Lung (tissue), 12 donors: ENCODE measurements around the gene NEURL1B. TPM values are rescaled to one million over a fixed set of nuclear protein-coding genes. Genes with fewer than 3 reads are reported as not detected.

ENCODE experiments used
- ATAC-seq: fragments of 200-7000 bp; cut with Tn5 transposase; one replicate; pipeline ENCODE4 v1.9.1; 2020; ENCODE audit warnings: moderate number of reproducible peaks; ENCODE audit not compliant: insufficient read depth, low FRiP score
- DNase-seq, 3 donors: peaks; one replicate each; pipeline ENCODE4 v3.0.0-alpha.2; 2013 to 2017
- H3K27ac ChIP-seq, 2 donors: one replicate each; pipeline ENCODE4 v1.5.1; 2013; ENCODE audit warnings: mild to moderate bottlenecking in 2 of 2, moderate library complexity in 2 of 2, control low read depth in 1 of 2, inconsistent platforms in 1 of 2, low read depth in 1 of 2, low read length in 1 of 2
- H3K27me3 ChIP-seq, 3 donors: one replicate each; pipeline ENCODE4 v1.5.1; 2013; ENCODE audit warnings: low read length in 2 of 3; ENCODE audit not compliant: control insufficient read depth in 3 of 3, insufficient read depth in 3 of 3
- H3K36me3 ChIP-seq, 4 donors: one replicate each; pipeline ENCODE4 v1.5.1; 2013; ENCODE audit warnings: low read length in 4 of 4, mild to moderate bottlenecking in 1 of 4, moderate library complexity in 1 of 4; ENCODE audit not compliant: control insufficient read depth in 4 of 4, insufficient read depth in 4 of 4
- H3K4me1 ChIP-seq, 5 donors: one replicate each; pipeline ENCODE4 v1.5.1; 2013; ENCODE audit warnings: low read length in 5 of 5, mild to moderate bottlenecking in 2 of 5, moderate library complexity in 1 of 5; ENCODE audit not compliant: control insufficient read depth in 5 of 5, insufficient read depth in 5 of 5
- H3K4me3 ChIP-seq: one replicate; pipeline ENCODE4 v1.5.1; 2013; ENCODE audit warnings: mild to moderate bottlenecking, control low read depth, moderate library complexity
- H3K9ac ChIP-seq, 2 donors: one replicate each; pipeline ENCODE4 v1.5.1; 2013; ENCODE audit warnings: low read length in 2 of 2, control low read depth in 1 of 2; ENCODE audit not compliant: insufficient read depth in 1 of 2
- H3K9me3 ChIP-seq, 4 donors: one replicate each; pipeline ENCODE4 v1.5.1; 2013; ENCODE audit warnings: low read length in 3 of 4, mild to moderate bottlenecking in 1 of 4, moderate library complexity in 1 of 4; ENCODE audit not compliant: control insufficient read depth in 4 of 4, insufficient read depth in 3 of 4
- CTCF ChIP-seq: IDR thresholded peaks from 2 replicates; pipeline ENCODE4 v1.5.1; 2012; ENCODE audit warnings: mild to moderate bottlenecking; ENCODE audit errors: control extremely low read depth, extremely low read depth
- WGBS, 2 donors: extraction: QIAGEN DNeasy Blood & Tissue Kit; methylation state at CpG; one replicate each; pipeline ENCODE4 v1.1.7; 2013; 5-methylcytosine and 5-hydroxymethylcytosine counted together
- polyA plus RNA-seq, 2 donors: library from polyadenylated mRNA; stranded (reverse); fragments of 200-250 nt; gene quantifications; one replicate each; pipeline ENCODE4 v1.2.1, GENCODE V29; 2013
- total RNA-seq, 2 donors: library from RNA; depleted of rRNA in 1 of 2; stranded (reverse); fragments of >200 nt in 1 of 2; gene quantifications; one replicate each; pipeline ENCODE4 v1.2.1, GENCODE V29; 2014 to 2021
- donor health status: control.
- donor health status: control.
- donor health status: Bipolar disorder and iron deficiency.
- donor health status: healthy.
- donor health status: DM: yes; HTN: yes; CAD: no.

Gene NEURL1B
- total and polyA plus RNA-seq, 4 donors, result 5.1 to 26.4 (median 11.8) TPM

- 36 to 51% methylated on average over 5 of the region's 5 CpGs for WGBS, 2 donors
- no peak for DNase-seq
- Histone ChIP-seq H3K27ac (no peak overlapping the region), H3K4me3 (no peak overlapping the region), H3K36me3 (no peaks in the 10 kb centered on the region), H3K4me1 (peaks cover 0 to 28% (median 8%) of the 10 kb centered on the region in 5 donors), H3K9me3 (no peaks in the 10 kb centered on the region), H3K9ac (no peak overlapping the region), H3K27me3 (no peaks in the 10 kb centered on the region)
- no peak for ATAC-seq
- no peak for TF ChIP-seq CTCF
These were observed 60.2 kb downstream of the NEURL1B start for GRCh38 chr5:172701291-172701656.

GRCh38 chr5:172703952-172704351 is 62.9 kb downstream of the NEURL1B start:
- no peak for ATAC-seq
- H3K9ac ChIP-seq, result no peak overlapping the region
- H3K27ac ChIP-seq, result no peak overlapping the region
- no peaks in the 10 kb centered on the region for H3K9me3 ChIP-seq
- H3K4me1 ChIP-seq, result peaks cover 0 to 22% (median 4%) of the 10 kb centered on the region in 5 donors
- DNase-seq, result no peak
- TF ChIP-seq CTCF, result no peak
- H3K36me3 ChIP-seq, result no peaks in the 10 kb centered on the region
- H3K27me3 ChIP-seq, result peaks cover 0 to 5% (median 0%) of the 10 kb centered on the region in 3 donors
- 93 to 94% methylated on average over 7 of the region's 7 CpGs for WGBS, 2 donors
- H3K4me3 ChIP-seq, result no peak overlapping the region

GRCh38 chr5:172705576-172706084 is 64.6 kb downstream of the NEURL1B start:
- Histone ChIP-seq H3K36me3 (no peaks in the 10 kb centered on the region), H3K9me3 (no peaks in the 10 kb centered on the region), H3K4me1 (peaks cover 0 to 16% (median 0%) of the 10 kb centered on the region in 5 donors), H3K27me3 (peaks cover 0 to 5% (median 0%) of the 10 kb centered on the region in 3 donors), H3K27ac (no peak overlapping the region), H3K9ac (no peak overlapping the region), H3K4me3 (no peak overlapping the region)
- ATAC-seq (no peak), DNase-seq (no peak)
- TF ChIP-seq CTCF, result no peak

- 29 to 40% methylated on average over 4 of the region's 4 CpGs for WGBS, 2 donors
- DNase-seq, result no peak
- ATAC-seq, result no peak
- Histone ChIP-seq H3K36me3 (no peaks in the 10 kb centered on the region), H3K27me3 (peaks cover 0 to 5% (median 0%) of the 10 kb centered on the region in 3 donors), H3K9me3 (no peaks in the 10 kb centered on the region), H3K4me3 (no peak overlapping the region), H3K27ac (no peak overlapping the region), H3K4me1 (peaks cover 0 to 12% (median 0%) of the 10 kb centered on the region in 5 donors), H3K9ac (no peak overlapping the region)
- no peak for TF ChIP-seq CTCF
These were observed 65.7 kb downstream of the NEURL1B start for GRCh38 chr5:172706796-172707195.
